WTC11 (cell line): ENCODE results near the gene ZNF26. TPM values are rescaled to one million over a fixed set of nuclear protein-coding genes. Genes with fewer than 3 reads are reported as not detected.

ENCODE experiments used
- ATAC-seq: fragments of 200-7000 bp; cut with Tn5 transposase; 2 replicates; pipeline ENCODE4 v1.10.0; 2021; ENCODE audit warnings: mild to moderate bottlenecking, moderate library complexity
- CTCF ChIA-PET: fragments of 300-600 bp; sonication (Branson Sonifier 250); formaldehyde crosslinking; loops from one replicate; lab custom pipeline; 2021; ENCODE audit warnings: antibody characterized with exemption; lab: Charles Lee
- POLR2A ChIA-PET: fragments of 350-600 bp; sonication (Branson Sonifier 250); formaldehyde crosslinking; loops from one replicate; lab custom pipeline; 2021; ENCODE audit warnings: antibody characterized with exemption; lab: Charles Lee
- DNase-seq: peaks from one replicate; pipeline ENCODE4 v3.0.0; 2021; ENCODE audit warnings: low spot score
- H3K27ac Mint-ChIP-seq: 2 replicates; pipeline ENCODE4 v1.8.0; 2021; ENCODE audit warnings: mixed read lengths
- H3K27me3 Mint-ChIP-seq: 2 replicates; pipeline ENCODE4 v1.8.0; 2021; ENCODE audit warnings: low read depth, mild to moderate bottlenecking, moderate library complexity, mixed read lengths
- H3K36me3 Mint-ChIP-seq: 2 replicates; pipeline ENCODE4 v1.8.0; 2021; ENCODE audit warnings: mixed read lengths
- H3K4me1 Mint-ChIP-seq: 2 replicates; pipeline ENCODE4 v1.8.0; 2022; ENCODE audit warnings: mixed read lengths
- H3K4me3 Mint-ChIP-seq: 2 replicates; pipeline ENCODE4 v1.8.0; 2021; ENCODE audit warnings: mild to moderate bottlenecking, moderate library complexity, mixed read lengths
- H3K9me3 Mint-ChIP-seq: 2 replicates; pipeline ENCODE4 v1.8.0; 2021; ENCODE audit warnings: mixed read lengths
- AFF4 ChIP-seq: sonication (generic); formaldehyde crosslinking; IDR thresholded peaks from 2 replicates; pipeline ENCODE4 v1.8.1; 2023; ENCODE audit warnings: mild to moderate bottlenecking, missing genetic modification reagents, borderline replicate concordance
- AR ChIP-seq: fragments of 250-450 bp; sonication (Bioruptor Pico); IDR thresholded peaks from 2 replicates; pipeline ENCODE4 v1.9.0; 2021; ENCODE audit warnings: mild to moderate bottlenecking
- CBFB ChIP-seq: sonication (generic); formaldehyde crosslinking; IDR thresholded peaks from 2 replicates; pipeline ENCODE4 v1.8.1; 2022; ENCODE audit warnings: mild to moderate bottlenecking, low read depth, missing genetic modification reagents
- E2F1 ChIP-seq: sonication (generic); formaldehyde crosslinking; IDR thresholded peaks from 2 replicates; pipeline ENCODE4 v1.8.0; 2022; ENCODE audit warnings: mild to moderate bottlenecking, missing genetic modification reagents
- EMX1 ChIP-seq: fragments of 250-450 bp; sonication (Bioruptor Pico); IDR thresholded peaks from 2 replicates; pipeline ENCODE4 v1.8.0; 2021; ENCODE audit warnings: mild to moderate bottlenecking
- ERG ChIP-seq: fragments of 250-450 bp; sonication (Bioruptor Pico); IDR thresholded peaks from 2 replicates; pipeline ENCODE4 v1.8.0; 2021; ENCODE audit warnings: mild to moderate bottlenecking
- FOXP1 ChIP-seq: sonication (generic); formaldehyde crosslinking; IDR thresholded peaks from 2 replicates; pipeline ENCODE4 v1.8.0; 2022; ENCODE audit warnings: missing genetic modification reagents, mild to moderate bottlenecking, moderate library complexity, borderline replicate concordance
- JAZF1 ChIP-seq: fragments of 250-450 bp; sonication (Bioruptor Pico); IDR thresholded peaks from 2 replicates; pipeline ENCODE4 v1.9.0; 2021; ENCODE audit warnings: moderate library complexity, mild to moderate bottlenecking, inconsistent platforms
- RELA ChIP-seq: sonication (generic); formaldehyde crosslinking; IDR thresholded peaks from 2 replicates; pipeline ENCODE4 v1.8.1; 2022; ENCODE audit warnings: missing genetic modification reagents, mild to moderate bottlenecking, borderline replicate concordance
- ZBTB21 ChIP-seq: sonication (generic); formaldehyde crosslinking; IDR thresholded peaks from 2 replicates; pipeline ENCODE4 v1.8.1; 2023; ENCODE audit warnings: mild to moderate bottlenecking, missing genetic modification reagents, borderline replicate concordance
- ZBTB43 ChIP-seq: sonication (generic); formaldehyde crosslinking; IDR thresholded peaks from 2 replicates; pipeline ENCODE4 v1.8.1; 2023; ENCODE audit warnings: mild to moderate bottlenecking, missing genetic modification reagents
- ZNF138 ChIP-seq: sonication (generic); formaldehyde crosslinking; conservative IDR thresholded peaks from 2 replicates; pipeline ENCODE4 v1.8.1; 2022; ENCODE audit warnings: mild to moderate bottlenecking, moderate library complexity, missing genetic modification reagents
- ZNF232 ChIP-seq: sonication (generic); formaldehyde crosslinking; IDR thresholded peaks from 2 replicates; pipeline ENCODE4 v1.8.0; 2022; ENCODE audit warnings: mild to moderate bottlenecking, missing genetic modification reagents
- ZNF532 ChIP-seq: fragments of 250-450 bp; sonication (Bioruptor Pico); IDR thresholded peaks from 2 replicates; pipeline ENCODE4 v1.9.0; 2021; ENCODE audit warnings: mild to moderate bottlenecking, borderline replicate concordance
- total RNA-seq: library from RNA; stranded (reverse); gene quantifications from 3 replicates; pipeline ENCODE4 v1.2.3, GENCODE V29; 2021
- TF ChIP-seq, protein P1 (sequence below): sonication (generic); formaldehyde crosslinking; IDR thresholded peaks from 2 replicates; pipeline ENCODE4 v1.8.1; 2022; ENCODE audit warnings: missing genetic modification reagents, borderline replicate concordance
- TF ChIP-seq, protein P2 (sequence below): sonication (generic); formaldehyde crosslinking; IDR thresholded peaks from 2 replicates; pipeline ENCODE4 v1.8.1; 2023; ENCODE audit warnings: mild to moderate bottlenecking, missing genetic modification reagents, moderate library complexity

The ZNF26 gene
- total RNA-seq, 1 experiment from 2014 or later = 11.9 TPM

GRCh38 chr12:132953771-132954170, 32.4 kb upstream of the ZNF26 start:
- Mint-ChIP-seq H3K27me3 (no peaks in the 10 kb centered on the region; the same call in none of the 2 replicates), H3K27ac (no peak overlapping the region), H3K4me3 (no peak overlapping the region), H3K9me3 (peaks cover 31% of the 10 kb centered on the region), H3K36me3 (peaks cover 35% of the 10 kb centered on the region), H3K4me1 (peaks cover 14% of the 10 kb centered on the region)
- TF ChIP-seq, protein P1, sequence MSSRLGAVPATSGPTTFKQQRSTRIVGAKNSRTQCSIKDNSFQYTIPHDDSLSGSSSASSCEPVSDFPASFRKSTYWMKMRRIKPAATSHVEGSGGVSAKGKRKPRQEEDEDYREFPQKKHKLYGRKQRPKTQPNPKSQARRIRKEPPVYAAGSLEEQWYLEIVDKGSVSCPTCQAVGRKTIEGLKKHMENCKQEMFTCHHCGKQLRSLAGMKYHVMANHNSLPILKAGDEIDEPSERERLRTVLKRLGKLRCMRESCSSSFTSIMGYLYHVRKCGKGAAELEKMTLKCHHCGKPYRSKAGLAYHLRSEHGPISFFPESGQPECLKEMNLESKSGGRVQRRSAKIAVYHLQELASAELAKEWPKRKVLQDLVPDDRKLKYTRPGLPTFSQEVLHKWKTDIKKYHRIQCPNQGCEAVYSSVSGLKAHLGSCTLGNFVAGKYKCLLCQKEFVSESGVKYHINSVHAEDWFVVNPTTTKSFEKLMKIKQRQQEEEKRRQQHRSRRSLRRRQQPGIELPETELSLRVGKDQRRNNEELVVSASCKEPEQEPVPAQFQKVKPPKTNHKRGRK (CRISPR knock-in tag) = no peak
- TF ChIP-seq EMX1 (CRISPR knock-in tag) (no peak), AFF4 (CRISPR knock-in tag) (no peak), RELA (CRISPR knock-in tag) (no peak), ZNF532 (CRISPR knock-in tag) (no peak), ZNF138 (no peak), ERG (CRISPR knock-in tag) (no peak), E2F1 (CRISPR knock-in tag) (no peak)
- TF ChIP-seq, protein P2, sequence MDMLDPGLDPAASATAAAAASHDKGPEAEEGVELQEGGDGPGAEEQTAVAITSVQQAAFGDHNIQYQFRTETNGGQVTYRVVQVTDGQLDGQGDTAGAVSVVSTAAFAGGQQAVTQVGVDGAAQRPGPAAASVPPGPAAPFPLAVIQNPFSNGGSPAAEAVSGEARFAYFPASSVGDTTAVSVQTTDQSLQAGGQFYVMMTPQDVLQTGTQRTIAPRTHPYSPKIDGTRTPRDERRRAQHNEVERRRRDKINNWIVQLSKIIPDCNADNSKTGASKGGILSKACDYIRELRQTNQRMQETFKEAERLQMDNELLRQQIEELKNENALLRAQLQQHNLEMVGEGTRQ (CRISPR knock-in tag) = no peak
- CTCF ChIA-PET = no interaction called here
- ATAC-seq = no peak
- POLR2A ChIA-PET = no interaction called here
- no peak for DNase-seq

- DNase-seq (no peak), ATAC-seq (no peak)
- Mint-ChIP-seq H3K27me3 (no peaks in the 10 kb centered on the region; the same call in none of the 2 replicates), H3K27ac (no peak overlapping the region), H3K9me3 (peaks cover 28% of the 10 kb centered on the region), H3K36me3 (peaks cover 33% of the 10 kb centered on the region), H3K4me1 (peaks cover 14% of the 10 kb centered on the region), H3K4me3 (peak overlapping the region; percentile 88)
- ChIA-PET CTCF (interaction anchor here (1.3 kb wide), 1 partner anchor 10 kb away, joined by 3 read pairs; no protein-coding TSS in a partner anchor), POLR2A (no interaction called here)
- TF ChIP-seq ZBTB21 (CRISPR knock-in tag) (no peak), JAZF1 (CRISPR knock-in tag) (no peak), ZBTB43 (CRISPR knock-in tag) (no peak), FOXP1 (CRISPR knock-in tag) (no peak), CBFB (CRISPR knock-in tag) (no peak), AR (CRISPR knock-in tag) (no peak), ZNF232 (CRISPR knock-in tag) (no peak)
Measured at GRCh38 chr12:132954471-132955048, 31.6 kb upstream of the ZNF26 start.
